Measurements from ENCODE around the gene PHLDB1.

The PHLDB1 gene

GRCh38 chr11:118653684-118654390 lies 46.4 kb downstream of the PHLDB1 start:
- TF ChIP-seq EGR1 (IDR thresholded peaks at IDR 0.05) (no peak), EP300 (IDR thresholded peaks at IDR 0.05; ENCODE audit: borderline replicate concordance) (no peak), CREB1 (IDR thresholded peaks at IDR 0.05; ENCODE audit: low read depth) (no peak), RAD21 (IDR thresholded peaks at IDR 0.05; ENCODE audit: low read depth) (no peak), FOXM1 (IDR thresholded peaks at IDR 0.05; ENCODE audit: borderline replicate concordance, low read depth) (no peak), MAX (IDR thresholded peaks at IDR 0.05) (no peak), REST (IDR thresholded peaks at IDR 0.05; ENCODE audit: low read depth) (no peak), ZBTB7A (IDR thresholded peaks at IDR 0.05; ENCODE audit: low read depth) (no peak), CEBPB (IDR thresholded peaks at IDR 0.05) (no peak), NFIC (IDR thresholded peaks at IDR 0.05) (no peak), TEAD4 (IDR thresholded peaks at IDR 0.05) (no peak), YY1 (IDR thresholded peaks at IDR 0.05; ENCODE audit: low read depth) (no peak), TAF1 (IDR thresholded peaks at IDR 0.05; ENCODE audit: low read depth) (no peak), USF1 (IDR thresholded peaks at IDR 0.05) (no peak), TCF12 (IDR thresholded peaks at IDR 0.05; ENCODE audit: low read depth) (no peak)

GRCh38 chr11:118655486-118656190 lies 48.2 kb downstream of the PHLDB1 start:
- TF ChIP-seq RAD21 (IDR thresholded peaks at IDR 0.05; ENCODE audit: low read depth) (no peak), TCF12 (IDR thresholded peaks at IDR 0.05; ENCODE audit: low read depth) (no peak), YY1 (IDR thresholded peaks at IDR 0.05; ENCODE audit: low read depth) (no peak), TAF1 (IDR thresholded peaks at IDR 0.05; ENCODE audit: low read depth) (no peak)

GRCh38 chr11:118656563-118657165 lies 49.2 kb downstream of the PHLDB1 start:
- no peak for TF ChIP-seq CREB1 (IDR thresholded peaks at IDR 0.05; ENCODE audit: low read depth)
- no peak for TF ChIP-seq EGR1 (IDR thresholded peaks at IDR 0.05)
- TF ChIP-seq YY1 (IDR thresholded peaks at IDR 0.05; ENCODE audit: low read depth) = no peak

- TF ChIP-seq USF1 (IDR thresholded peaks at IDR 0.05) (no peak), NFIC (IDR thresholded peaks at IDR 0.05) (no peak)
These were observed 49.8 kb downstream of the PHLDB1 start for GRCh38 chr11:118657238-118657637.

- TF ChIP-seq TEAD4 (IDR thresholded peaks at IDR 0.05) (no peak), REST (IDR thresholded peaks at IDR 0.05; ENCODE audit: low read depth) (no peak), CEBPB (IDR thresholded peaks at IDR 0.05) (no peak)
These were observed 50.5 kb downstream of the PHLDB1 start for GRCh38 chr11:118657709-118658428.
